H1 (cell line): ENCODE measurements around the gene SARS2. TPM values are rescaled to one million over a fixed set of nuclear protein-coding genes. Genes with fewer than 3 reads are reported as not detected.
A peak's percentile ranks its signal among the peaks of the same experiment; 100 is the strongest.

Experiments used
- CTCF ChIA-PET: fragments of 300-600 bp; sonication (Branson Sonifier 250); formaldehyde crosslinking; loops from one replicate; lab custom pipeline; 2021; ENCODE audit not compliant: partially characterized antibody; lab: Charles Lee
- POLR2A ChIA-PET: fragments of 300-600 bp; sonication (Branson Sonifier 250); formaldehyde crosslinking; loops from one replicate; lab custom pipeline; 2021; ENCODE audit warnings: inconsistent platforms; ENCODE audit not compliant: partially characterized antibody; lab: Charles Lee
- DNase-seq, 2 experiments: peaks; one replicate each; pipeline versions ENCODE4 v3.0.0 to v3.0.0-alpha.2; 2010 to 2022; ENCODE audit warnings: low spot score in 2 of 2, low read depth in 1 of 2, mixed read lengths in 1 of 2
- FAIRE-seq: peaks from 2 replicates; lab custom pipeline; 2011; peaks lifted over from hg19 to GRCh38; lab: Jason Lieb, UNC
- H2AFZ ChIP-seq: 2 replicates; pipeline ENCODE4 v1.8.1; 2012; ENCODE audit warnings: low read length, inconsistent platforms
- H2AK5ac ChIP-seq: 2 replicates; pipeline ENCODE4 v1.6.1; 2013; ENCODE audit warnings: low read depth, low read length
- H2BK120ac ChIP-seq: replicated peaks from 2 replicates; pipeline ENCODE3; 2013; ENCODE audit warnings: low read depth, low read length, inconsistent platforms
- H2BK12ac ChIP-seq: 2 replicates; pipeline ENCODE4 v1.6.1; 2013; ENCODE audit warnings: low read depth, low read length
- H2BK15ac ChIP-seq: 2 replicates; pipeline ENCODE4 v1.6.1; 2013; ENCODE audit warnings: low read length
- H2BK20ac ChIP-seq: 2 replicates; pipeline ENCODE4 v1.6.1; 2013; ENCODE audit warnings: low read length
- H2BK5ac ChIP-seq: 2 replicates; pipeline ENCODE4 v1.6.1; 2013; ENCODE audit warnings: low read depth, low read length
- H3K14ac ChIP-seq: 2 replicates; pipeline ENCODE4 v1.6.1; 2013; ENCODE audit warnings: inconsistent platforms; ENCODE audit not compliant: insufficient read length
- H3K18ac ChIP-seq: 2 replicates; pipeline ENCODE4 v1.6.1; 2013; ENCODE audit warnings: low read length; ENCODE audit errors: extremely low read depth
- H3K23ac ChIP-seq: 2 replicates; pipeline ENCODE4 v1.6.1; 2013; ENCODE audit warnings: inconsistent platforms; ENCODE audit not compliant: insufficient read length
- H3K23me2 ChIP-seq: 2 replicates; pipeline ENCODE4 v1.6.1; 2013; ENCODE audit warnings: low read depth, low read length
- H3K27ac ChIP-seq: 2 replicates; pipeline ENCODE4 v1.6.1; 2011; ENCODE audit warnings: low read depth, low read length, inconsistent platforms
- H3K27me3 ChIP-seq, 4 experiments: replicated peaks in 1 of 4; 1 replicate in 1 of 4; 2 replicates in 3 of 4; pipeline versions ENCODE4 v1.6.1 to v1.8.1; 2011 to 2013; ENCODE audit warnings: low read length in 3 of 4, mild to moderate bottlenecking in 3 of 4, inconsistent platforms in 2 of 4, mixed read lengths in 2 of 4, moderate library complexity in 1 of 4; ENCODE audit not compliant: control insufficient read depth in 3 of 4, insufficient read depth in 3 of 4; ENCODE audit errors: extremely low read depth in 1 of 4
- H3K36me3 ChIP-seq, 4 experiments: 2 replicates each; pipeline versions ENCODE4 v1.6.1 to v1.8.1; 2011 to 2013; ENCODE audit warnings: mild to moderate bottlenecking in 4 of 4, low read length in 3 of 4, moderate library complexity in 2 of 4, control low read depth in 1 of 4, inconsistent platforms in 1 of 4; ENCODE audit not compliant: insufficient read depth in 4 of 4, control insufficient read depth in 2 of 4
- H3K4ac ChIP-seq: replicated peaks from 2 replicates; pipeline ENCODE3; 2013; ENCODE audit warnings: low read length, low read depth, mixed read lengths, inconsistent platforms; ENCODE audit not compliant: insufficient read length
- H3K4me1 ChIP-seq, 4 experiments: replicated peaks in 1 of 4; 1 replicate in 1 of 4; 2 replicates in 3 of 4; pipeline versions ENCODE4 v1.6.1 to v1.8.1; 2011 to 2013; ENCODE audit warnings: low read length in 3 of 4, inconsistent platforms in 2 of 4, mixed read lengths in 1 of 4; ENCODE audit not compliant: insufficient read depth in 4 of 4, control insufficient read depth in 3 of 4
- H3K4me2 ChIP-seq, 2 experiments: 2 replicates each; pipeline versions ENCODE4 v1.6.1 to v1.8.1; 2011 to 2013; ENCODE audit warnings: low read depth in 2 of 2, low read length in 2 of 2, control low read depth in 1 of 2, inconsistent platforms in 1 of 2, mild to moderate bottlenecking in 1 of 2; ENCODE audit not compliant: insufficient read depth in 1 of 2
- H3K4me3 ChIP-seq, 4 experiments: fragments of 200-600, 300-600 bp in 1 of 4; sonication (generic), shearing (Covaris generic), sonication (Bioruptor Twin) in 1 of 4; 2 replicates each; pipeline versions ENCODE4 v1.5.1 to v1.8.1; 2011 to 2016; ENCODE audit warnings: low read length in 4 of 4, low read depth in 3 of 4, control low read depth in 2 of 4, inconsistent platforms in 2 of 4, mild to moderate bottlenecking in 2 of 4, mixed read lengths in 1 of 4, moderate library complexity in 1 of 4; ENCODE audit not compliant: insufficient read depth in 2 of 4; ENCODE audit errors: extremely low read depth in 1 of 4
- H3K56ac ChIP-seq: replicated peaks from 2 replicates; pipeline ENCODE3; 2013; ENCODE audit warnings: low read depth, mild to moderate bottlenecking, mixed read lengths, low read length, inconsistent platforms; ENCODE audit not compliant: insufficient read length
- H3K79me1 ChIP-seq: 2 replicates; pipeline ENCODE4 v1.6.1; 2013; ENCODE audit warnings: low read depth, low read length, control low read depth
- H3K79me2 ChIP-seq, 2 experiments: 2 replicates each; pipeline versions ENCODE4 v1.6.1 to v1.8.1; 2012 to 2013; ENCODE audit warnings: low read length in 2 of 2, mild to moderate bottlenecking in 2 of 2, inconsistent platforms in 1 of 2; ENCODE audit not compliant: insufficient read depth in 2 of 2, control insufficient read depth in 1 of 2
- H3K9ac ChIP-seq, 4 experiments: replicated peaks in 1 of 4; 1 replicate in 1 of 4; 2 replicates in 3 of 4; pipeline versions ENCODE4 v1.6.1 to v1.8.1; 2011 to 2013; ENCODE audit warnings: low read depth in 3 of 4, low read length in 3 of 4, control low read depth in 2 of 4, mild to moderate bottlenecking in 2 of 4, moderate library complexity in 2 of 4, inconsistent platforms in 1 of 4; ENCODE audit errors: extremely low read depth in 1 of 4
- H3K9me3 ChIP-seq, 2 experiments: 2 replicates each; pipeline versions ENCODE4 v1.6.1 to v1.8.1; 2012 to 2013; ENCODE audit warnings: mild to moderate bottlenecking in 2 of 2, moderate library complexity in 2 of 2, control low read depth in 1 of 2, inconsistent platforms in 1 of 2, low read depth in 1 of 2, low read length in 1 of 2, mixed read lengths in 1 of 2; ENCODE audit not compliant: insufficient read depth in 2 of 2
- H4K20me1 ChIP-seq, 2 experiments: replicated peaks in 1 of 2; 2 replicates each; pipeline versions ENCODE3 to v1.8.1; 2011 to 2013; ENCODE audit warnings: inconsistent platforms in 2 of 2, low read length in 2 of 2, mild to moderate bottlenecking in 1 of 2; ENCODE audit not compliant: insufficient read depth in 2 of 2, control insufficient read depth in 1 of 2
- H4K5ac ChIP-seq: 2 replicates; pipeline ENCODE4 v1.6.1; 2013; ENCODE audit warnings: low read length, low read depth, mixed read lengths, inconsistent platforms; ENCODE audit not compliant: insufficient read length
- H4K8ac ChIP-seq: 2 replicates; pipeline ENCODE4 v1.8.0; 2013; ENCODE audit warnings: mild to moderate bottlenecking, moderate library complexity, low read length, inconsistent platforms; ENCODE audit not compliant: insufficient read depth; ENCODE audit errors: extremely low read depth
- H4K91ac ChIP-seq: replicated peaks from 2 replicates; pipeline ENCODE3; 2013; ENCODE audit warnings: low read length, mixed read lengths, inconsistent platforms; ENCODE audit not compliant: insufficient read length
- CREB1 ChIP-seq: IDR thresholded peaks from 2 replicates; pipeline ENCODE4 v1.6.1; 2012; ENCODE audit warnings: inconsistent platforms
- EGR1 ChIP-seq: IDR thresholded peaks from 2 replicates; pipeline ENCODE4 v1.6.1; 2011; ENCODE audit warnings: low read depth, low read length, borderline replicate concordance
- POLR2A ChIP-seq, 2 experiments: IDR thresholded peaks; 1 replicate in 1 of 2; 2 replicates in 1 of 2; pipeline ENCODE4 v1.6.1; 2011; ENCODE audit warnings: low read depth in 2 of 2, low read length in 2 of 2, mild to moderate bottlenecking in 2 of 2; ENCODE audit errors: control extremely low read depth in 1 of 2
- POLR2AphosphoS5 ChIP-seq: IDR thresholded peaks from 2 replicates; pipeline ENCODE4 v1.6.1; 2011; ENCODE audit warnings: low read depth, low read length
- SRF ChIP-seq: IDR thresholded peaks from 2 replicates; pipeline ENCODE4 v1.6.1; 2011; ENCODE audit warnings: mild to moderate bottlenecking, low read depth, low read length, moderate library complexity
- whole genome bisulfite sequencing, 2 experiments: shearing (Covaris generic) in 1 of 2; methylation state at CpG; one replicate each; pipeline versions ENCODE4 v1.1.6 to v1.1.7; 2013 to 2015; ENCODE audit warnings: low lambda C conversion rate in 2 of 2, mixed read lengths in 2 of 2, inconsistent platforms in 1 of 2, low coverage in 1 of 2, missing lambda C conversion rate in 1 of 2; ENCODE audit not compliant: insufficient replicate concordance in 2 of 2, insufficient coverage in 1 of 2, insufficient read length in 1 of 2; ENCODE audit errors: extremely low coverage in 1 of 2, missing lambda C conversion rate in 1 of 2; 5-methylcytosine and 5-hydroxymethylcytosine counted together
- polyA plus RNA-seq, 7 experiments: library from polyadenylated mRNA; depleted of rRNA in 3 of 7; stranded (reverse) in 5 of 7; unstranded in 2 of 7; fragments of >200 nt in 5 of 7; fragments of 200-250 nt in 2 of 7; gene quantifications; 1 replicate in 5 of 7; 2 replicates in 1 of 7; 4 replicates in 1 of 7; pipeline versions ENCODE4 v1.2.1 to v1.2.3, GENCODE V29; 2011 to 2013; ENCODE audit warnings: missing spikeins in 2 of 7, mixed read lengths in 2 of 7
- total RNA-seq: library from RNA; stranded (reverse); fragmentation: NEBNext Ultra II Directional; extraction: Animal tissue kit (Norgen Biotek cat#: 25700); gene quantifications from 2 replicates; pipeline ENCODE4 v1.2.1, GENCODE V29; 2021

SARS2 gene
- total and polyA plus RNA-seq, 2 of the 8 experiments (the other 6 are each of a cell fraction or from before 2014, with no cell fraction given), result 68.0 to 102 TPM

DNA sequence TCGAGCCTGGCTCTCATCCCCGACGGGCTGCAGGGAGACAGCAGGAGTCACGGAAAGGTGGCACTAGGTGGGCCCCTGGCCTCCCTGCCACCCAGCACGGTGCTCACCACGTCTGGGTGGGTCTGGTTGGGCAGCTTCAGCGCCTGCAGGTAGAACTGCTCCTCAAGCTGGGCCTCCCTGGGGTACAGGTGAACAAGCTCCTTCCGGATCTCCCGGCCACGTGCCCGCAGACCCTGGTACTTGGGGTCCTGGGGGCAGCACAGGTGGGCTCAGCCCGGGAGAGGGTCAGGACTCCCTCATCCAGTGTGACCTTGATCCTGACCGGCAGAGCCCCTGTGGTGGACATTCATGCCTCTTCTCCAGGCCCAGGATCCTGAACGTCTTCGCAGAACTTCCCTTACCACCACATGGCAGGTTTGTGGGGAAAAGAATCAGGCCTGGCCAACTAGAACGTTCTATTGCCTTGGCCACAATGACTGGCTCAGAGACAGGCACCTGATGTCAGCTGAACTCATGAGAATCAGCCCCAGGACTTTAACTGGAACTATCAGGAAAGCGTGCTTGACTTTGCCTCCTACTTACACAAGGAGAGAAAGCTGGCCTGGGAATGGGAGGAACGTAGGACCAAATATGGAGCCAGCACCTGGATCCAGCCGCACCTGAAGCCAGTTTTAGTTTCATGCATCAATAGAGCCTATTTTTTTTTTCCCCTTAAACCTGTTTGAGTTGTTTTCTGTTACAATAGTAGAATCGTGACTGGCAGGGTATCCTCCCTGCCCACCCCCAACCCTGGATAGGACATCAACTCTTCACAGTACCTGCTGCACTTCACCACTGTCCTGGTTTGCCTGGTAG is 8.9 kb downstream of the SARS2 start:
- Histone ChIP-seq H3K14ac (no peak overlapping the region), H3K27ac (no peak overlapping the region), H2AFZ (no peak overlapping the region), H4K20me1 (peaks cover 0 to 11% of the 10 kb centered on the region in 2 experiments), H3K9ac (no peak overlapping the region), H3K23ac (no peak overlapping the region), H3K4me2 (no peak overlapping the region), H3K4me3 (no peak overlapping the region), H3K79me1 (peaks cover 3% of the 10 kb centered on the region), H2BK20ac (no peak overlapping the region), H3K4me1 (no peaks in the 10 kb centered on the region), H2AK5ac (no peak overlapping the region), H2BK12ac (no peak overlapping the region), H2BK5ac (no peak overlapping the region), H4K5ac (no peak overlapping the region), H2BK120ac (no peak overlapping the region), H3K4ac (no peak overlapping the region), H3K9me3 (no peaks in the 10 kb centered on the region), H3K18ac (no peak overlapping the region), H4K91ac (no peak overlapping the region), H3K56ac (no peak overlapping the region), H4K8ac (no peak overlapping the region), H3K27me3 (no peaks in the 10 kb centered on the region), H3K36me3 (peaks cover 10 to 44% (median 25%) of the 10 kb centered on the region in 4 experiments), H3K79me2 (no peaks in the 10 kb centered on the region; a peak in 1 of 4 replicates), H3K23me2 (peaks cover 6% of the 10 kb centered on the region; the same call in 1 of the 2 replicates), H2BK15ac (no peak overlapping the region)
- DNase-seq (no peak), FAIRE-seq (no peak)
- ChIA-PET POLR2A (interaction anchor here (0.6 to 1.8 kb wide), 9 partner anchors 9 to 73 kb away, joined by 3 to 9 read pairs (median 3); partner anchors contain the start of genes CCER2, MRPS12 and SARS2), CTCF (interaction anchor here (0.6 to 1.5 kb wide), 2 partner anchors 9 to 33 kb away, joined by 4 to 7 read pairs; partner anchors contain the start of genes MRPS12 and SARS2)
- WGBS, 2 experiments, result 94% methylated on average over 20 of the region's 20 CpGs; no CpG with 5 or more reads in 1 of the 2 experiments
- TF ChIP-seq SRF, result 0 out of 2 replicates have a peak, but pooled peaks have one; percentile 31
- TF ChIP-seq EGR1, result no peak
- peak; percentile 27; the same call in 1 of the 2 replicates for TF ChIP-seq POLR2AphosphoS5
- no peak for TF ChIP-seq CREB1
- 0 out of 3 replicates have a peak, but pooled peaks of 1 of the 2 experiments have one; percentile 27 for TF ChIP-seq POLR2A (IDR thresholded peaks at IDR 0.05; ENCODE audit: control extremely low read depth in 1 of 2, low read depth in 2 of 2, low read length in 2 of 2)
